ENCODE data around the gene POLK. TPM values are rescaled to one million over a fixed set of nuclear protein-coding genes. Genes with fewer than 3 reads are reported as not detected.
"Not testable (repeated sequence)": the region's sequence is repeated elsewhere in the genome, so short reads cannot be mapped to it uniquely, and the experiment has no call there.

POLK gene
- 63.8 TPM for total RNA-seq

- ATAC-seq (peak; percentile 99), DNase-seq (ENCODE audit: low spot score) (peak; percentile 98)
- intact Hi-C loops (cut with DNase I), result no loop called here
Observed at GRCh38 chr5:75511435-75512382, at the start of gene POLK, which contains the start of gene CERT1. TSS of gene POLK (plus strand) at chr5:75511891. TSS of gene CERT1 (minus strand) at chr5:75511629. CDS start at chr5:75511207, 422 bp downstream.

GRCh38 chr5:75463726-75464125 lies 48.0 kb upstream of the POLK start:
- ATAC-seq (no peak), DNase-seq (ENCODE audit: low spot score) (no peak)
- intact Hi-C loops (cut with DNase I), result no loop called here

- ATAC-seq (no peak), DNase-seq (ENCODE audit: low spot score) (no peak)
Observed at GRCh38 chr5:75465480-75465879, 46.2 kb upstream of the POLK start.

GRCh38 chr5:75466006-75466716 lies 45.5 kb upstream of the POLK start:
- DNase-seq (ENCODE audit: low spot score) (no peak), ATAC-seq (no peak)
- intact Hi-C loops (cut with DNase I), result no loop called here

More at GRCh38 chr5:75465480-75465879, 46.2 kb upstream of the POLK start:
- intact Hi-C loops (cut with DNase I), result no loop called here

GRCh38 chr5:75468593-75468992 lies 43.1 kb upstream of the POLK start:
- DNase-seq (ENCODE audit: low spot score) (no peak), ATAC-seq (no peak)
- intact Hi-C loops (cut with DNase I), result no loop called here

GRCh38 chr5:75469017-75469416 lies 42.7 kb upstream of the POLK start:
- DNase-seq (ENCODE audit: low spot score) (no peak), ATAC-seq (no peak)
- intact Hi-C loops (cut with DNase I), result no loop called here

GRCh38 chr5:75471193-75471592 lies 40.5 kb upstream of the POLK start:
- DNase-seq (ENCODE audit: low spot score) (no peak), ATAC-seq (no peak)
- intact Hi-C loops (cut with DNase I), result no loop called here

- intact Hi-C loops (cut with DNase I), result no loop called here
- DNase-seq (ENCODE audit: low spot score) (no peak), ATAC-seq (no peak)
Observed at GRCh38 chr5:75472973-75473372, 38.7 kb upstream of the POLK start.

- intact Hi-C loops (cut with DNase I), result no loop called here
- ATAC-seq, result no peak
- DNase-seq (ENCODE audit: low spot score), result no peak
Observed at GRCh38 chr5:75473463-75473862, 38.2 kb upstream of the POLK start.

- ATAC-seq, result no peak
- intact Hi-C loops (cut with DNase I), result no loop called here
- DNase-seq (ENCODE audit: low spot score), result no peak
Observed at GRCh38 chr5:75475364-75475763, 36.3 kb upstream of the POLK start.

GRCh38 chr5:75481024-75481423 lies 30.7 kb upstream of the POLK start:
- ATAC-seq (no peak), DNase-seq (ENCODE audit: low spot score) (no peak)
- intact Hi-C loops (cut with DNase I), result no loop called here

- intact Hi-C loops (cut with DNase I), result no loop called here
- no peak for DNase-seq (ENCODE audit: low spot score)
- no peak for ATAC-seq
Observed at GRCh38 chr5:75482482-75482881, 29.2 kb upstream of the POLK start.

- ATAC-seq, result no peak
- intact Hi-C loops (cut with DNase I), result no loop called here
- no peak for DNase-seq (ENCODE audit: low spot score)
Observed at GRCh38 chr5:75484605-75485004, 27.1 kb upstream of the POLK start.

- DNase-seq (ENCODE audit: low spot score); ATAC-seq; intact Hi-C loops (cut with DNase I): not testable (repeated sequence)
Observed at GRCh38 chr5:75489847-75490246, 21.8 kb upstream of the POLK start.

GRCh38 chr5:75491621-75492020 lies 20.1 kb upstream of the POLK start:
- intact Hi-C loops (cut with DNase I), result no loop called here
- no peak for DNase-seq (ENCODE audit: low spot score)
- no peak for ATAC-seq

- no peak for DNase-seq (ENCODE audit: low spot score)
- intact Hi-C loops (cut with DNase I), result no loop called here
- no peak for ATAC-seq
Observed at GRCh38 chr5:75496026-75496425, 15.7 kb upstream of the POLK start.

GRCh38 chr5:75498208-75498777 lies 13.4 kb upstream of the POLK start:
- DNase-seq (ENCODE audit: low spot score) (no peak), ATAC-seq (no peak)
- intact Hi-C loops (cut with DNase I), result no loop called here

- ATAC-seq; DNase-seq (ENCODE audit: low spot score); intact Hi-C loops (cut with DNase I): not testable (repeated sequence)
Observed at GRCh38 chr5:75498875-75499274, 12.8 kb upstream of the POLK start.

GRCh38 chr5:75505112-75505511 lies 6.6 kb upstream of the POLK start:
- not testable (repeated sequence) for ATAC-seq; DNase-seq (ENCODE audit: low spot score)
- intact Hi-C loops (cut with DNase I), result loop anchor here (5.0 kb wide), 1 partner anchor 173 kb away; no protein-coding TSS in a partner anchor
